Activated CD8-positive, alpha-beta memory T cell treated with anti-CD3 and anti-CD28 coated beads, Interleukin-2, amount 10 ng/mL, durations not matched to agents 7 days and 5 days (primary cell): ENCODE data around the gene KRTAP5-10. TPM values are rescaled to one million over a fixed set of nuclear protein-coding genes. Genes with fewer than 3 reads are reported as not detected.
A peak's percentile ranks its signal among the peaks of the same experiment; 100 is the strongest.
"Not testable (repeated sequence)": the region's sequence is repeated elsewhere in the genome, so short reads cannot be mapped to it uniquely, and the experiment has no call there.

Experiments
- ATAC-seq: fragments of 150-1000 bp; cut with Tn5 transposase; one replicate; pipeline ENCODE4 v1.10.0; 2021; ENCODE audit warnings: moderate library complexity
- CTCF ChIA-PET: fragments of 350-600 bp; sonication (Branson Sonifier 250); formaldehyde crosslinking; loops from one replicate; lab custom pipeline; 2021; ENCODE audit warnings: antibody characterized with exemption; lab: Charles Lee
- DNase-seq: peaks from one replicate; pipeline ENCODE4 v3.0.0-alpha.2; 2020
- H3K27ac Mint-ChIP-seq: one replicate; pipeline ENCODE4 v1.8.0; 2021; ENCODE audit warnings: mild to moderate bottlenecking, mixed read lengths
- H3K27me3 Mint-ChIP-seq: one replicate; pipeline ENCODE4 v1.8.0; 2021; ENCODE audit warnings: mixed read lengths
- H3K36me3 Mint-ChIP-seq: one replicate; pipeline ENCODE4 v1.8.0; 2021; ENCODE audit warnings: mild to moderate bottlenecking, mixed read lengths
- H3K4me1 Mint-ChIP-seq: one replicate; pipeline ENCODE4 v1.8.0; 2021; ENCODE audit warnings: mixed read lengths
- H3K4me3 Mint-ChIP-seq: one replicate; pipeline ENCODE4 v1.8.0; 2021; ENCODE audit warnings: mild to moderate bottlenecking, moderate library complexity, mixed read lengths
- H3K9me3 Mint-ChIP-seq: one replicate; pipeline ENCODE4 v1.8.0; 2022; ENCODE audit warnings: low read depth, mixed read lengths
- total RNA-seq, 2 experiments: library from RNA; stranded (reverse); gene quantifications; one replicate each; pipeline ENCODE4 v1.2.3, GENCODE V29; 2021

Gene KRTAP5-10
- total RNA-seq, 2 experiments from 2014 or later, result not detected

GRCh38 chr11:71585673-71586072 is 20.3 kb downstream of the KRTAP5-10 start:
- CTCF ChIA-PET, H3K27me3 Mint-ChIP-seq, H3K27ac Mint-ChIP-seq, ATAC-seq, H3K4me1 Mint-ChIP-seq, H3K9me3 Mint-ChIP-seq, DNase-seq, H3K4me3 Mint-ChIP-seq, H3K36me3 Mint-ChIP-seq: not testable (repeated sequence)

- H3K36me3 Mint-ChIP-seq, H3K9me3 Mint-ChIP-seq, ATAC-seq, H3K4me1 Mint-ChIP-seq, H3K4me3 Mint-ChIP-seq, H3K27me3 Mint-ChIP-seq, CTCF ChIA-PET, DNase-seq, H3K27ac Mint-ChIP-seq: not testable (repeated sequence)
Measured at GRCh38 chr11:71588314-71588713, 23.0 kb downstream of the KRTAP5-10 start.

GRCh38 chr11:71588822-71589545 is 23.6 kb downstream of the KRTAP5-10 start:
- H3K27ac Mint-ChIP-seq, ATAC-seq, H3K27me3 Mint-ChIP-seq, H3K36me3 Mint-ChIP-seq, H3K9me3 Mint-ChIP-seq, H3K4me3 Mint-ChIP-seq, H3K4me1 Mint-ChIP-seq, CTCF ChIA-PET: not testable (repeated sequence)
- DNase-seq, result peak; percentile 64

GRCh38 chr11:71589546-71589920 is 24.2 kb downstream of the KRTAP5-10 start:
- CTCF ChIA-PET, result not testable (repeated sequence)

GRCh38 chr11:71603221-71603620 is 37.9 kb downstream of the KRTAP5-10 start:
- H3K36me3 Mint-ChIP-seq, H3K4me1 Mint-ChIP-seq, H3K9me3 Mint-ChIP-seq, H3K4me3 Mint-ChIP-seq, ATAC-seq, H3K27ac Mint-ChIP-seq, CTCF ChIA-PET, DNase-seq: not testable (repeated sequence)
- H3K27me3 Mint-ChIP-seq, result peaks cover 17% of the 10 kb centered on the region

More at GRCh38 chr11:71589546-71589920, 24.2 kb downstream of the KRTAP5-10 start:
- not testable (repeated sequence) for DNase-seq, H3K27me3 Mint-ChIP-seq, ATAC-seq, H3K36me3 Mint-ChIP-seq, H3K4me1 Mint-ChIP-seq, H3K9me3 Mint-ChIP-seq, H3K4me3 Mint-ChIP-seq, H3K27ac Mint-ChIP-seq

GRCh38 chr11:71604798-71605488 is 39.6 kb downstream of the KRTAP5-10 start:
- H3K4me3 Mint-ChIP-seq, H3K36me3 Mint-ChIP-seq, H3K4me1 Mint-ChIP-seq, H3K27ac Mint-ChIP-seq, ATAC-seq, DNase-seq, CTCF ChIA-PET, H3K9me3 Mint-ChIP-seq: not testable (repeated sequence)
- H3K27me3 Mint-ChIP-seq, result peaks cover 25% of the 10 kb centered on the region

- CTCF ChIA-PET, H3K4me3 Mint-ChIP-seq, ATAC-seq, H3K4me1 Mint-ChIP-seq, H3K9me3 Mint-ChIP-seq, H3K27ac Mint-ChIP-seq, H3K36me3 Mint-ChIP-seq, DNase-seq: not testable (repeated sequence)
- H3K27me3 Mint-ChIP-seq, result peaks cover 25% of the 10 kb centered on the region
Measured at GRCh38 chr11:71606853-71607519, 41.6 kb downstream of the KRTAP5-10 start.

GRCh38 chr11:71607520-71608216 is 42.3 kb downstream of the KRTAP5-10 start:
- CTCF ChIA-PET, H3K9me3 Mint-ChIP-seq, H3K27ac Mint-ChIP-seq, DNase-seq, H3K4me3 Mint-ChIP-seq, H3K36me3 Mint-ChIP-seq, ATAC-seq, H3K4me1 Mint-ChIP-seq: not testable (repeated sequence)
- H3K27me3 Mint-ChIP-seq, result peaks cover 25% of the 10 kb centered on the region

GRCh38 chr11:71608272-71608671 is 42.9 kb downstream of the KRTAP5-10 start:
- peaks cover 25% of the 10 kb centered on the region for H3K27me3 Mint-ChIP-seq
- DNase-seq, H3K4me3 Mint-ChIP-seq, H3K9me3 Mint-ChIP-seq, ATAC-seq, H3K36me3 Mint-ChIP-seq, CTCF ChIA-PET, H3K27ac Mint-ChIP-seq, H3K4me1 Mint-ChIP-seq: not testable (repeated sequence)

GRCh38 chr11:71611218-71611910 is 46.0 kb downstream of the KRTAP5-10 start:
- H3K27ac Mint-ChIP-seq, ATAC-seq, H3K4me1 Mint-ChIP-seq, CTCF ChIA-PET, DNase-seq, H3K36me3 Mint-ChIP-seq, H3K4me3 Mint-ChIP-seq, H3K9me3 Mint-ChIP-seq: not testable (repeated sequence)
- peaks cover 21% of the 10 kb centered on the region for H3K27me3 Mint-ChIP-seq

GRCh38 chr11:71613931-71614330 is 48.6 kb downstream of the KRTAP5-10 start:
- H3K27me3 Mint-ChIP-seq, result not testable (repeated sequence)

GRCh38 chr11:71614366-71614917 is 49.1 kb downstream of the KRTAP5-10 start:
- H3K9me3 Mint-ChIP-seq, H3K4me3 Mint-ChIP-seq, H3K36me3 Mint-ChIP-seq, H3K4me1 Mint-ChIP-seq, CTCF ChIA-PET, H3K27me3 Mint-ChIP-seq, ATAC-seq, DNase-seq, H3K27ac Mint-ChIP-seq: not testable (repeated sequence)

More at GRCh38 chr11:71613931-71614330, 48.6 kb downstream of the KRTAP5-10 start:
- H3K4me1 Mint-ChIP-seq, H3K9me3 Mint-ChIP-seq, DNase-seq, ATAC-seq, H3K4me3 Mint-ChIP-seq, H3K36me3 Mint-ChIP-seq, CTCF ChIA-PET, H3K27ac Mint-ChIP-seq: not testable (repeated sequence)
